ENCODE measurements around the gene CASP2. TPM values are rescaled to one million over a fixed set of nuclear protein-coding genes. Genes with fewer than 3 reads are reported as not detected.

CASP2 gene
- total RNA-seq, 1 experiment from 2014 or later = 65.3 TPM

DNA sequence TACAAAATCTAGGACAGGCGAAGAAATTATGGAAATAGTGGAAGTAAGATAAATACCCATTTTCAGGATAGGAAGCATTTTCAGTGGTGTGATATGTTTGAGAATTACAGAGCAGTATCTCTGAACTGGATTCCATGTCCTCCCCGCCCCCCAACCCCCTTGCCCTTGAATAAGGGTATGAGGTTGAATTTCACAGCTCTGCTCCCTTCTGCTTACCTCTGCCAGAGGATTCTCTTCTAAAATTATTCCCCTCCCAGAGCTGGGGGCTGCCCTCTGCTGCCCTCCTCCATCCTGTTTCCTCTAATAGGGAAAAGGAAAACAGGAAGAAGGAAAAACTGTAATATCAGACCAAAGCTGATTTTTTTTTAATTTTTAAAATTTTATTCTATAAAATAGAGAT lies 20.5 kb downstream of the CASP2 start:
- no peak overlapping the region for H4K8ac ChIP-seq (replicated peaks; ENCODE audit: insufficient read length, low read depth, low read length)
- H3K4me2 ChIP-seq (ENCODE audit: insufficient read depth, insufficient read length, low read length) = no peak overlapping the region
- H3K36me3 Mint-ChIP-seq (ENCODE audit: insufficient read depth in 1 of 3, low read depth in 3 of 3) = peaks cover 36 to 54% (median 54%) of the 10 kb centered on the region in 3 experiments
- H2AK5ac ChIP-seq (ENCODE audit: insufficient read length, low read length) = no peak overlapping the region
- H2BK20ac ChIP-seq (ENCODE audit: low read depth, low read length, poor library complexity, severe bottlenecking) = no peak overlapping the region
- no peak for DNase-seq
- H3K18ac ChIP-seq (ENCODE audit: insufficient read length, low read depth, low read length) = no peak overlapping the region
- H3K4me1 Mint-ChIP-seq = no peaks in the 10 kb centered on the region
- no peak overlapping the region for H4K91ac ChIP-seq (ENCODE audit: insufficient read length, low read depth, low read length)
- no peak overlapping the region for H3K4me3 Mint-ChIP-seq
- H3K27ac ChIP-seq (ENCODE audit: insufficient read length, low read depth, low read length) = no peak overlapping the region
- H2BK120ac ChIP-seq (ENCODE audit: low read depth, low read length, poor library complexity, severe bottlenecking) = no peak overlapping the region
- H3K23ac ChIP-seq (ENCODE audit: insufficient read length, low read depth, low read length) = no peak overlapping the region
- no peak overlapping the region for H3K4ac ChIP-seq (ENCODE audit: low read depth, low read length)
- H3K27me3 Mint-ChIP-seq (ENCODE audit: low read depth) = no peaks in the 10 kb centered on the region
- H3K27ac Mint-ChIP-seq = no peak overlapping the region; a peak in 1 of 7 replicates
- no peaks in the 10 kb centered on the region for H3K9me3 ChIP-seq (ENCODE audit: control insufficient read depth, low read depth, low read length)
- TF ChIP-seq, protein P1, sequence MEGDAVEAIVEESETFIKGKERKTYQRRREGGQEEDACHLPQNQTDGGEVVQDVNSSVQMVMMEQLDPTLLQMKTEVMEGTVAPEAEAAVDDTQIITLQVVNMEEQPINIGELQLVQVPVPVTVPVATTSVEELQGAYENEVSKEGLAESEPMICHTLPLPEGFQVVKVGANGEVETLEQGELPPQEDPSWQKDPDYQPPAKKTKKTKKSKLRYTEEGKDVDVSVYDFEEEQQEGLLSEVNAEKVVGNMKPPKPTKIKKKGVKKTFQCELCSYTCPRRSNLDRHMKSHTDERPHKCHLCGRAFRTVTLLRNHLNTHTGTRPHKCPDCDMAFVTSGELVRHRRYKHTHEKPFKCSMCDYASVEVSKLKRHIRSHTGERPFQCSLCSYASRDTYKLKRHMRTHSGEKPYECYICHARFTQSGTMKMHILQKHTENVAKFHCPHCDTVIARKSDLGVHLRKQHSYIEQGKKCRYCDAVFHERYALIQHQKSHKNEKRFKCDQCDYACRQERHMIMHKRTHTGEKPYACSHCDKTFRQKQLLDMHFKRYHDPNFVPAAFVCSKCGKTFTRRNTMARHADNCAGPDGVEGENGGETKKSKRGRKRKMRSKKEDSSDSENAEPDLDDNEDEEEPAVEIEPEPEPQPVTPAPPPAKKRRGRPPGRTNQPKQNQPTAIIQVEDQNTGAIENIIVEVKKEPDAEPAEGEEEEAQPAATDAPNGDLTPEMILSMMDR (conservative IDR thresholded peaks at IDR 0.05) = no peak
- H3K4me1 ChIP-seq (ENCODE audit: insufficient read depth, low read length) = no peaks in the 10 kb centered on the region
- H3K56ac ChIP-seq (ENCODE audit: insufficient read length, low read depth, low read length) = no peak overlapping the region
- H3K9ac ChIP-seq (ENCODE audit: extremely low read depth, insufficient read length, low read length) = no peak overlapping the region
- no peaks in the 10 kb centered on the region for H3K9me3 Mint-ChIP-seq
- no peak overlapping the region for H2BK5ac ChIP-seq (ENCODE audit: insufficient read length, low read length)
- WGBS (ENCODE audit: extremely low coverage, insufficient read length, low lambda C conversion rate) = no CpG with 5 or more reads among the region's 2 CpGs
- no peak overlapping the region for H2BK15ac ChIP-seq (ENCODE audit: low read depth, low read length)
- no peaks in the 10 kb centered on the region for H3K79me2 ChIP-seq (ENCODE audit: insufficient read depth, low read length)
- H2AFZ ChIP-seq (ENCODE audit: low read length) = no peak overlapping the region
- no peak overlapping the region for H4K5ac ChIP-seq (ENCODE audit: insufficient read length, low read depth, low read length)
- no peaks in the 10 kb centered on the region for H3K23me2 ChIP-seq (ENCODE audit: insufficient read length, low read depth, low read length, poor library complexity, severe bottlenecking)
- no peaks in the 10 kb centered on the region for H3K27me3 ChIP-seq (ENCODE audit: insufficient read depth, low read length)
- H2BK12ac ChIP-seq (ENCODE audit: insufficient read length, low read depth, low read length) = no peak overlapping the region
- no peak overlapping the region for H3T11ph ChIP-seq (ENCODE audit: low read length)
- H3K79me1 ChIP-seq (ENCODE audit: insufficient read depth, low read depth, low read length, poor library complexity, severe bottlenecking) = no peaks in the 10 kb centered on the region
- H3K14ac ChIP-seq (ENCODE audit: insufficient read depth, low read length) = no peak overlapping the region
- H4K20me1 ChIP-seq (ENCODE audit: control insufficient read depth, insufficient read depth, insufficient read length) = no peaks in the 10 kb centered on the region
